T-helper 2 cell treated with Interferon-gamma antibody and Interleukin-4, amounts not matched to agents 5 μg/mL and 100 μg/mL, for 36 hours (primary cell): ENCODE measurements around the gene EPB41.
"Not testable (repeated sequence)": the region's sequence is repeated elsewhere in the genome, so short reads cannot be mapped to it uniquely, and the experiment has no call there.

ENCODE experiments used
- DNase-seq: peaks from one replicate; pipeline ENCODE4 v3.0.0; 2021; ENCODE audit warnings: low spot score
- H3K27ac Mint-ChIP-seq: one replicate; pipeline ENCODE4 v1.8.0; 2021; ENCODE audit warnings: mild to moderate bottlenecking, mixed read lengths
- H3K27me3 Mint-ChIP-seq: one replicate; pipeline ENCODE4 v1.8.0; 2021; ENCODE audit warnings: low read depth, mixed read lengths
- H3K36me3 Mint-ChIP-seq: one replicate; pipeline ENCODE4 v1.8.0; 2021; ENCODE audit warnings: low read depth, mixed read lengths
- H3K4me1 Mint-ChIP-seq: one replicate; pipeline ENCODE4 v1.8.0; 2021; ENCODE audit warnings: low read depth, mixed read lengths
- H3K4me3 Mint-ChIP-seq: one replicate; pipeline ENCODE4 v1.8.0; 2022; ENCODE audit warnings: mild to moderate bottlenecking, moderate library complexity, mixed read lengths
- H3K9me3 Mint-ChIP-seq: one replicate; pipeline ENCODE4 v1.8.0; 2021; ENCODE audit warnings: mixed read lengths

The EPB41 gene

DNA sequence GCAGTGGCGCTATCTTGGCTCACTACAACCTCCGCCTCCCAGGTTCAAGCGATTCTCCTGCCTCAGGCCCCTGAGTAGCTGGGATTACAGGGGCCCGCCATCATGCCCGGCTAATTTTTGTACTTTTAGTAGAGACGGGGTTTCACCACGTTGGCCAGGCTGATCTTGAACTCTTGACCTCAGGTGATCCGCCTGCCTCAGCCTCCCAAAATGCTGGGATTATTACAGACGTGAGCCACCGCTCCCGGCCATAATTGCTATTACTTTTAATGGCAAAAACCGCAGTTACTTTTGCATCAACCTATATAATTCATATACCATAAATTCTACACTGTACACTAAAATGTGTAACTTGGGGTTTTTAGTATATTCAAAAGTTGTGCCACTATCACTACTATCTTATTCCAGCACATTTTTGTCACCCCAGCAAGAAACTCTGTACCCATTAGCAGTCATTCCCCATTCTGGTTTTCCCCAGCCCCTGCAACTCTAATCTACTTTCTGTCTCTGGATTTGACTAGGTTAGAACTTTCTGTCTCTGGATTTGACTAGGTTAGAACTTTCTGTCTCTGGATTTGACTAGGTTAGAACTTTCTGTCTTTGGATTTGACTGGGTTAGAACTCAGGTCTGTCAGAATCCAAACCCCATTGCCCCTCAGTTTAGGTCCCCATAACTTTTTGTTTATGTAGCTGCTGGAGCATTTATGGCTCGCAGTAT lies 47.9 kb downstream of the EPB41 start:
- not testable (repeated sequence) for H3K36me3 Mint-ChIP-seq, H3K9me3 Mint-ChIP-seq, H3K4me3 Mint-ChIP-seq, H3K27me3 Mint-ChIP-seq, H3K27ac Mint-ChIP-seq
- H3K4me1 Mint-ChIP-seq = peaks cover 16% of the 10 kb centered on the region
- peak; percentile 60 for DNase-seq

- no peak for DNase-seq
- no peaks in the 10 kb centered on the region for H3K27me3 Mint-ChIP-seq
- peaks cover 13% of the 10 kb centered on the region for H3K4me1 Mint-ChIP-seq
- H3K27ac Mint-ChIP-seq = no peak overlapping the region
- H3K9me3 Mint-ChIP-seq = no peaks in the 10 kb centered on the region
- no peak overlapping the region for H3K4me3 Mint-ChIP-seq
- peaks cover 2% of the 10 kb centered on the region for H3K36me3 Mint-ChIP-seq
Measured at GRCh38 chr1:28965271-28965870, 51.0 kb downstream of the EPB41 start.

DNA sequence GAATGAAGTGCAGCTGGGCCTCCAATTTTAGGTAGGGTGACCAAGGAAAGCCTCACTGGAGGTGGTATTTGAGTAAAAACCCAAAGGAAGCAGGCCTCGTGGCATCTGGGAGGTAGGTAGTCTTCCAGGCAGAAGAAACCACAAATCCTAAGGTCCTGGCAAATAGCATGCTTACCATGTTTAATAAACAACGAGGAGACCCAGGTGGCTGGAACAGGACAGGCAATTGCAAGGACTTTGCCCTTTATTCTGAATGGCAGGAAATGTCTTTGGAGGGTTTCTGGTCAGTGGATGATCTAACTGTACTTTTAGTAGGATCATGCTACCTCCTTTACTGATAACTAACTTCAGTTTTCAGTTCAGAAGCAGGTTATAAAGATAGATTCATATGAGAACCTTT lies 52.2 kb downstream of the EPB41 start:
- Mint-ChIP-seq H3K4me1 (peaks cover 16% of the 10 kb centered on the region), H3K9me3 (no peaks in the 10 kb centered on the region), H3K27me3 (no peaks in the 10 kb centered on the region), H3K36me3 (peaks cover 2% of the 10 kb centered on the region), H3K4me3 (no peak overlapping the region), H3K27ac (no peak overlapping the region)
- no peak for DNase-seq

GRCh38 chr1:28971980-28972771 lies 57.8 kb downstream of the EPB41 start:
- peak; percentile 17 for DNase-seq
- no peaks in the 10 kb centered on the region for H3K9me3 Mint-ChIP-seq
- no peak overlapping the region for H3K27ac Mint-ChIP-seq
- H3K4me3 Mint-ChIP-seq = peak overlapping the region; percentile 61
- no peaks in the 10 kb centered on the region for H3K27me3 Mint-ChIP-seq
- peaks cover 27% of the 10 kb centered on the region for H3K4me1 Mint-ChIP-seq
- no peaks in the 10 kb centered on the region for H3K36me3 Mint-ChIP-seq

DNA sequence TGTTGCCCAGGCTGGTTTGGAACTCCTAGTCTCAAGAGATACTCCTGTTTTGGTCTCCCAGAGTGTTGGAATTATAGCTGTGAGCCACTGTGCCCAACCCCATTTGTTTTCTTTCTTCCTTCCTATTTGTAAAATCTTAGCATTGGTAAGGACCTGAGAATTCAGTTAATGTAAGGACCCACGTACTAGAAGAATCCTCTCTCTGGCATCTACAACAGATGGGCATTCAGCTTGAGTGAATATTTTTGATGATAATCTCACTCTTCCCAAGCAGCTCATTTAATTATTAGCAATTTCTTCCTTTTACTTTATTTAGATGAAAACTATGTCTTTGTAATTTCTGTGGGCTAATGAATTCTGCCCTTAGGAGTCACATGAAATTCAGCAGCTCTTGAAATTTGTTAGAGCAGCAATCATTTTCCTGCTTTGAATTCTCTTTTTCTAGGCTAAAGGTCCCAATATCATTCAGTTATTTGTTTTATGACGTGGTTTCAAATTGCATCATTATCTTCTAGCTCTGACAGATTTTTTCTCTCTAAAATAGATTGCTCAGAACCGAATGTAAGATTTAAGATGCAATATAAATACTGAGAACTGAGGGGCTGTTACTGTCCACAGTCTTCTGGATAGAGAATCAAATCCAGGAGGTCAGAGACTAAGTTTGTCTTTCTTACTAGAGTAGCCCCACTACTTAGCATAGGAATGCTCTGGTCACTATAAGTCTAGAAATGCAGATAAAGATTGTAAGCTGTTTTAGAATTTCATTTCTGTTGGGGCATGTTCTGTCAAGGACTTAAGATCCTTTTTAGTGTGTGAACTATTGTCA lies 59.4 kb downstream of the EPB41 start:
- no peak for DNase-seq

GRCh38 chr1:28974432-28974831 lies 60.1 kb downstream of the EPB41 start:
- no peaks in the 10 kb centered on the region for H3K27me3 Mint-ChIP-seq
- peaks cover 3% of the 10 kb centered on the region for H3K36me3 Mint-ChIP-seq
- DNase-seq = no peak
- no peaks in the 10 kb centered on the region for H3K9me3 Mint-ChIP-seq
- no peak overlapping the region for H3K4me3 Mint-ChIP-seq
- no peak overlapping the region for H3K27ac Mint-ChIP-seq
- H3K4me1 Mint-ChIP-seq = peaks cover 27% of the 10 kb centered on the region

More for the DNA sequence above, 59.4 kb downstream of the EPB41 start:
- Mint-ChIP-seq H3K27ac (no peak overlapping the region), H3K9me3 (no peaks in the 10 kb centered on the region), H3K4me3 (no peak overlapping the region), H3K36me3 (peaks cover 3% of the 10 kb centered on the region), H3K27me3 (no peaks in the 10 kb centered on the region), H3K4me1 (peaks cover 27% of the 10 kb centered on the region)

- Mint-ChIP-seq H3K36me3 (peaks cover 3% of the 10 kb centered on the region), H3K27ac (no peak overlapping the region), H3K4me3 (no peak overlapping the region), H3K27me3 (no peaks in the 10 kb centered on the region), H3K4me1 (peaks cover 27% of the 10 kb centered on the region), H3K9me3 (no peaks in the 10 kb centered on the region)
- no peak for DNase-seq
Measured at GRCh38 chr1:28976248-28976647, 61.9 kb downstream of the EPB41 start.

DNA sequence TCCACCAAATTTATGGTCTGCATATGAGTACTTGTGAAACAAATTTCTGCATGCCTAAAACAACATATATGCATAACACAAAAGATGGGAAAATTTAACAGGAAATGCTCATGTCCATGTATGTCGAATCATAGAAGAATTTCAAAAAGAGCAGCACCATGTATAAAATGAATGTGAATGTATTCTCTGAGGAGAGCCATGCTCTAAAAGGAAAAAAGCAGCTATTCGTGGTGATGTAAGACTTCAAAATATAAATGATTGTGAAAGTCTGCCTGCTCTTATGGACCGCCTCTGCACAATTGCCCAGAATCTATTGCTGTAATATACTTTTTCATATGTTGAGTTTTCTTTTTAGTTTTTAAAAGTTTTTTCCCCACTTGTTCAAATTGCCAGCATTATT lies 66.8 kb downstream of the EPB41 start:
- H3K27ac Mint-ChIP-seq = no peak overlapping the region
- no peaks in the 10 kb centered on the region for H3K27me3 Mint-ChIP-seq
- H3K4me3 Mint-ChIP-seq = no peak overlapping the region
- peaks cover 4% of the 10 kb centered on the region for H3K9me3 Mint-ChIP-seq
- H3K36me3 Mint-ChIP-seq = peaks cover 10% of the 10 kb centered on the region
- DNase-seq = no peak
- H3K4me1 Mint-ChIP-seq = peaks cover 7% of the 10 kb centered on the region

DNA sequence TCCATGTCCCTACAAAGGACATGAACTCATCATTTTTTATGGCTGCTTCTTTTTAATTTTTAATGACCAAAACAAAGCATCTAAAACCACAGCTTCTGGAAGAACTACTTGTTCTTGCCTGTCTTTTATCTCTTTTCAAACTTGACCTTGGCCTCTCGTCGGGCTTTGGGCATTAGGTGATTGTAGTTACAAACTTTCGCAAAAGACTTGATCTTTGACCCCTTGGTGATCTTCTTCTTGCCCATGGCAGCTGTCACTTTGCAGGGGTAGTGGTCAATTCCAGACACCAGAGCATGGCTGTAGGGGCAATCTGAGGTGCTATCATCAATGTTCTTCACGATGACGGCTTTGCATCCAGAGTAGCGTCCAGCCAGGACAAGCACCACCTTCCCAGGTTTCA lies 67.8 kb downstream of the EPB41 start:
- Mint-ChIP-seq H3K4me3 (no peak overlapping the region), H3K36me3 (peaks cover 11% of the 10 kb centered on the region), H3K9me3 (peaks cover 4% of the 10 kb centered on the region), H3K27me3 (no peaks in the 10 kb centered on the region), H3K27ac (no peak overlapping the region), H3K4me1 (peaks cover 10% of the 10 kb centered on the region)
- no peak for DNase-seq

- H3K9me3 Mint-ChIP-seq = peaks cover 4% of the 10 kb centered on the region
- H3K4me3 Mint-ChIP-seq = no peak overlapping the region
- DNase-seq = no peak
- H3K4me1 Mint-ChIP-seq = peaks cover 10% of the 10 kb centered on the region
- H3K36me3 Mint-ChIP-seq = peaks cover 14% of the 10 kb centered on the region
- no peaks in the 10 kb centered on the region for H3K27me3 Mint-ChIP-seq
- H3K27ac Mint-ChIP-seq = no peak overlapping the region
Measured at GRCh38 chr1:28983091-28983490, 68.7 kb downstream of the EPB41 start.

GRCh38 chr1:28983509-28984310 lies 69.3 kb downstream of the EPB41 start:
- no peak for DNase-seq
- Mint-ChIP-seq H3K9me3 (peaks cover 4% of the 10 kb centered on the region), H3K27me3 (no peaks in the 10 kb centered on the region), H3K36me3 (peaks cover 15% of the 10 kb centered on the region), H3K4me3 (no peak overlapping the region), H3K4me1 (peaks cover 10% of the 10 kb centered on the region), H3K27ac (no peak overlapping the region)

- H3K4me1 Mint-ChIP-seq = peaks cover 10% of the 10 kb centered on the region
- no peak for DNase-seq
- peaks cover 4% of the 10 kb centered on the region for H3K9me3 Mint-ChIP-seq
- peaks cover 21% of the 10 kb centered on the region for H3K36me3 Mint-ChIP-seq
- H3K27ac Mint-ChIP-seq = no peak overlapping the region
- H3K27me3 Mint-ChIP-seq = no peaks in the 10 kb centered on the region
- H3K4me3 Mint-ChIP-seq = no peak overlapping the region
Measured at GRCh38 chr1:28984311-28984684, 69.9 kb downstream of the EPB41 start.

GRCh38 chr1:28985427-28985826 lies 71.1 kb downstream of the EPB41 start:
- DNase-seq = no peak
- H3K4me3 Mint-ChIP-seq = no peak overlapping the region
- H3K4me1 Mint-ChIP-seq = peaks cover 7% of the 10 kb centered on the region
- H3K9me3 Mint-ChIP-seq = peaks cover 4% of the 10 kb centered on the region
- H3K36me3 Mint-ChIP-seq = peaks cover 26% of the 10 kb centered on the region
- no peaks in the 10 kb centered on the region for H3K27me3 Mint-ChIP-seq
- H3K27ac Mint-ChIP-seq = no peak overlapping the region
